Subcutaneous abdominal adipose tissue (tissue), 5 donors: Measurements from ENCODE around the gene NID2.
A peak's percentile ranks its signal among the peaks of the same experiment; 100 is the strongest.

ENCODE experiments used
- H3K27ac ChIP-seq: one replicate; pipeline ENCODE4 v1.7.0; 2013; ENCODE audit warnings: low read depth, mild to moderate bottlenecking, inconsistent platforms, low read length, moderate library complexity
- H3K27me3 ChIP-seq, 5 donors: one replicate each; pipeline ENCODE4 v1.7.0; 2013; ENCODE audit warnings: low read length in 5 of 5, inconsistent platforms in 1 of 5; ENCODE audit not compliant: control insufficient read depth in 5 of 5, insufficient read depth in 4 of 5
- H3K36me3 ChIP-seq, 5 donors: one replicate each; pipeline ENCODE4 v1.7.0; 2013; ENCODE audit warnings: low read length in 5 of 5; ENCODE audit not compliant: control insufficient read depth in 5 of 5, insufficient read depth in 5 of 5
- H3K4me1 ChIP-seq, 5 donors: one replicate each; pipeline ENCODE4 v1.7.0; 2013; ENCODE audit warnings: low read length in 5 of 5, mild to moderate bottlenecking in 3 of 5, moderate library complexity in 1 of 5; ENCODE audit not compliant: control insufficient read depth in 5 of 5, insufficient read depth in 5 of 5
- H3K4me3 ChIP-seq, 5 donors: one replicate each; pipeline ENCODE4 v1.7.0; 2013; ENCODE audit warnings: low read length in 5 of 5, low read depth in 1 of 5
- H3K9ac ChIP-seq, 5 donors: one replicate each; pipeline ENCODE4 v1.7.0; 2013; ENCODE audit warnings: low read length in 5 of 5, mild to moderate bottlenecking in 4 of 5, moderate library complexity in 3 of 5
- H3K9me3 ChIP-seq, 5 donors: one replicate each; pipeline ENCODE4 v1.7.0; 2013; ENCODE audit warnings: low read length in 5 of 5; ENCODE audit not compliant: control insufficient read depth in 5 of 5
- donor health status: healthy.
- donor health status: healthy.
- donor health status: healthy.
- donor health status: healthy.
- donor health status: healthy.

NID2 gene

DNA sequence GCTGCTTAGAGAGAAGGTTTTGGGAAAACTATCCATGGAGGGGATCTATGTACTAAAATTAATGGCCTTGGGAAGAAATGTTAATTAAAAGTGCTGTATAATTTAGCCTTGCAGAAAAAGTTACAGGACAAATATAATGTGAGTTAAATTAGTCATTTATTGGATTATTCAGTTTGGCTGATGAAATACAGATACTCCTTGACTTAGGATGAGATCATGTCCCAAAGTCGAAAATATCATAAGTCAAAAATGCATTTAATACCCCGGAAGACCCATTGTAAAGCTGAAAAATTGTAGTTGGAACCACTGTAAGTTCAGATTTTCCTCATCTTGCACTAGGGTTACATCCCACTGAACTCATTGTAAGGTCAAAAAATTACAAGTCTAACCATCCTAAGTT is 69.8 kb downstream of the NID2 start:
- Histone ChIP-seq H3K36me3 (peaks cover 39 to 69% (median 44%) of the 10 kb centered on the region in 5 donors), H3K9ac (no peak overlapping the region), H3K27ac (no peak overlapping the region), H3K9me3 (no peaks in the 10 kb centered on the region), H3K27me3 (no peaks in the 10 kb centered on the region), H3K4me1 (peaks cover 0 to 26% (median 10%) of the 10 kb centered on the region in 5 donors), H3K4me3 (no peak overlapping the region)

DNA sequence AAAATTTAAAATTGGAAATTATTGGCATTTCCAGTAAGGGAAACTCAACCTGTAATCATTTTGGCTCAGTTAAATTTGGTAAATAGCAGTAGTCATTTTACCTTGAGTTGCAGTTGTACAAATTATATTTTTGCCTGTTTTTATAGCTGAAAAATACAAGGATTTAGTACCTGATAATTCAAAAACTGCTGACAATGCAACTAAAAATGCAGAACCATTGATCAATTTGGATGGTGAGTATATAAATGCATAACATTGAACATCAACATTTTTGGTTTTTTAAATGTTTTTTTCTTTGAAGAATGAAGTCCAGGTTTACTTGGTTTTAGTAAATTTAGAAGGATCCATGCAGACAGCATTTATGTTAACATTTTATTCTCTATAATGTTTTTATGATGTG is 70.5 kb downstream of the NID2 start:
- no peak overlapping the region for H3K4me3 ChIP-seq
- no peaks in the 10 kb centered on the region for H3K9me3 ChIP-seq
- no peak overlapping the region for H3K27ac ChIP-seq
- H3K4me1 ChIP-seq = peaks cover 0 to 21% (median 6%) of the 10 kb centered on the region in 5 donors
- peaks cover 34 to 66% (median 43%) of the 10 kb centered on the region in 5 donors for H3K36me3 ChIP-seq
- H3K9ac ChIP-seq = no peak overlapping the region
- no peaks in the 10 kb centered on the region for H3K27me3 ChIP-seq

DNA sequence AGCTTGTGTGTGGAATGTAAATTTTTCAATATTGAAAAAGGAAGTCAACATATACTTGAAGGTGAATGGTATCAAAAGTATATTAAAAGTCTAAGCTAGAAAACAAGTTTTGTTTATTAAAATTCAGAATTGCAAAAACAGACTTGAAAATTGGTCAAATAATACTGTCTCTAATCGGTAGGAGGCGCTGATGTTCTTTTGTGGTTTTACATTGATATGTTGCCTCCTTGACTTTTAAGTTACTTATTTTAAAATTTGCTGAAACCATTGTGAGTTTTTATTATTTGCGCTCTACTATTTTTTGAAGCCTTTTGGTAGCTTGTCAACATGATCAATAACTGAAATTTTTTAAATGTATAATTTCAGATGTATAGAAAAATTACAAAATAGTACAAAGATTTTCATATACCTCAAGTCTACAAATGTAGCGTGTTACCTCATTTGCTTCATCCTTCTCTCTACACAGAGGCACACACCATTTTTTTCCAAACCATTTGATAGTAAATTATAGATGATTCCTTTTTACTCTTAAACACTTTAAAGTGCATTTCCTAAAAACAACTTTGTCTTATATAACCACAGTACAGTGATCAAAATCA is 72.6 kb downstream of the NID2 start:
- peaks cover 22 to 57% (median 32%) of the 10 kb centered on the region in 5 donors for H3K36me3 ChIP-seq

DNA sequence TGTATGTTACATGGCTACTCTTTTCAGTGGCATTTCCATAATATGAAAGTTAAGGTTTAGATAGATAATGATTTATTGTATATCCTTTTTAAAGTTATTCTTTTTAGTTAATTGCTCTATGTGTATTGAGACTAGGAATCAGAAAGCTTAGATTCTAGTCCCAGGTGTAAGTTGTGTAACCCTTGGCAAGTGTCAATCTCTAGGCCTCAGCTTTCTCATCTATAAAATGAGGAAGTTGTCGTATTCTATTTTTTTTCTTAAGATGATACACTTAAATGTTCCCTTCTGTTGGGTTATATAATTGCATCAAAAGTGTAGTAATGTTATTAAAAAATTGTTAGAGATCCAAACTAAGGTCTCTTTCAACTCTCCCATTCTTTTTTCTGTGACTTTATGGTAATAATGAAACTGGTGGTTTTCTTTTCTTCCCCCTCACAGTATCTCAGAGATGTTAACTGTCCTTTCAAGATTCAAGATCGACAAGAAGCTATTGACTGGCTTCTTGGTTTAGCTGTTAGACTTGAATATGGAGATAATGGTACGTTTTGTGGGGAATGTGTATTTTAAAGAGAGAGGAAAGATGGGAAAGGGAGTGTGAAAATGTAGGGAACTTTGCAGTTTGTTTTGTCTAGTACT is 75.5 kb downstream of the NID2 start:
- H3K27me3 ChIP-seq = no peaks in the 10 kb centered on the region
- H3K27ac ChIP-seq = no peak overlapping the region
- H3K36me3 ChIP-seq = peaks cover 14 to 33% (median 27%) of the 10 kb centered on the region in 5 donors
- no peaks in the 10 kb centered on the region for H3K9me3 ChIP-seq
- H3K4me1 ChIP-seq = peaks cover 0 to 21% (median 15%) of the 10 kb centered on the region in 5 donors
- H3K9ac ChIP-seq = peak overlapping the region in 1 of 5 donors; percentile 8
- no peak overlapping the region for H3K4me3 ChIP-seq

More for the DNA sequence above, 72.6 kb downstream of the NID2 start:
- no peak overlapping the region for H3K4me3 ChIP-seq
- H3K27ac ChIP-seq = no peak overlapping the region
- H3K27me3 ChIP-seq = no peaks in the 10 kb centered on the region
- peaks cover 0 to 6% (median 0%) of the 10 kb centered on the region in 5 donors for H3K4me1 ChIP-seq
- no peak overlapping the region for H3K9ac ChIP-seq
- H3K9me3 ChIP-seq = no peaks in the 10 kb centered on the region

DNA sequence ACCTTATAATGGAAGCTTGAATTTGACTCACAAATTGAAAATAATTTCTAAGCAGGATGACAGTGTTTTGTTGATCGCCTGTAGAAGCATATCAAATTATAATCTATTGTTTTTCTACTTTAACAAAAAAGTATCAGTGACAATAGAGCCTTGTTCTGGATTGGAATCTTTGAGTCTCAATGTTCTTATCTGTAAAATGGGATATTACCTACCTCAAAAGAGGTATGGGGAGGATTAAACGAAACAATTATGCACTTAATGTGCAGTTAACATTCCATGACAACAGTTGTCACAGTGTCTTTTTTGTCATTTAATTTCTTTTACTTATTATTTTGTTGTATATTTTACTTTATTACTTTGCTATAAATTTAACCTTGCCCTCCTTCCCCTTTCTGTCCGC is 78.4 kb downstream of the NID2 start:
- Histone ChIP-seq H3K27me3 (no peaks in the 10 kb centered on the region), H3K4me3 (peak overlapping the region; percentile 75 to 95 (median 84)), H3K4me1 (peaks cover 0 to 21% (median 15%) of the 10 kb centered on the region in 5 donors), H3K9ac (peak overlapping the region in 4 of 5 donors; percentile 69 to 96 (median 84)), H3K9me3 (no peaks in the 10 kb centered on the region), H3K27ac (peak overlapping the region; percentile 47), H3K36me3 (peaks cover 13 to 27% (median 26%) of the 10 kb centered on the region in 5 donors)

DNA sequence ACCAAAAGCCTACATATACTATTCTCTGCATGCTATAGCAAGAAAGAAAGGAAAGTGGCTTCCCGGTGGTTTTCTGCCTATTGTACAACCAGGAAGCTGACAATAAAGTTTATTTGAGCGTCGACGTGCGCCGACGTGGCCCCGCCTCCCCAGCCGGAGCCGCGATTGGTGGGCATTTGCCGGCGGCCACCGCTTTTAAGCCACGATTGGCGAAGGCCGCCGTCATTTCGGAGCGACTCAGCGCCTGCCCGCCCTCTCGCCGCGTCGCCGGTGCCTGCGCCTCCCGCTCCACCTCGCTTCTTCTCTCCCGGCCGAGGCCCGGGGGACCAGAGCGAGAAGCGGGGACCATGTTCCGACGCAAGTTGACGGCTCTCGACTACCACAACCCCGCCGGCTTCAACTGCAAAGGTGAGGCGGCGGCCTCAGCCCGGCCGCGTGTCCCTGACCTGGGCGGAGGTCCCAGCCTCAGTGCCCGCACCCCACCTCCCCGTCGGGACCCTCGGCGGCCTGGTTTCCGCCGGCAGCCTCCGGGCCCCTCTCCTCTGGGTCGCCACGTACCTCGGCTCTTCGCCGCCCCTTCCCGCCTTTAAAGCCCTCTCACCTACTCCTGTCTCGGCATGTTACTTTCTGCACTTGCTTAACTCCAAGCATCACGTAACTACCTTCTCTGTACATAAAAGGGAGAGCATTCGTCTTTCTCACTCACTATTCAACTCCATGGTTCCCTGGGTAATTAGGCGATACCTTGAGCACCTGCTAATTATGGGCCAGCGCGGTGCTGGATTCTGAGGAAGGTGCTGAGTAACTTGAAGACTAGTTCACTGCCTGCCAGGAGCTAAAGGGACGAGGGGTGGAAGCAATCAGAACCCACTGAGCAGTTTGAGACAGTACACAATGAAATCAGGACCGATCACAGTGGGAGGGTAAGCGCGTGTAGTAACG is 79.3 kb downstream of the NID2 start, which contains the start of gene RTRAF:
Gene RTRAF (plus strand): TSS at position 254 of the 942 bp plus-strand sequence. CDS start 94 bp downstream, at position 348.
- peak within 1 kb of the TSS; percentile 75 to 95 (median 84) for H3K4me3 ChIP-seq
- peaks cover 6 to 19% (median 16%) of the 10 kb centered on the region in 5 donors for H3K36me3 ChIP-seq
- H3K9ac ChIP-seq = peak within 1 kb of the TSS; percentile 69 to 96 (median 85)
- H3K4me1 ChIP-seq = peaks cover 0 to 21% (median 15%) of the 10 kb centered on the region in 5 donors
- peak within 1 kb of the TSS; percentile 84 for H3K27ac ChIP-seq
- no peaks in the 10 kb centered on the region for H3K9me3 ChIP-seq
- H3K27me3 ChIP-seq = no peaks in the 10 kb centered on the region

DNA sequence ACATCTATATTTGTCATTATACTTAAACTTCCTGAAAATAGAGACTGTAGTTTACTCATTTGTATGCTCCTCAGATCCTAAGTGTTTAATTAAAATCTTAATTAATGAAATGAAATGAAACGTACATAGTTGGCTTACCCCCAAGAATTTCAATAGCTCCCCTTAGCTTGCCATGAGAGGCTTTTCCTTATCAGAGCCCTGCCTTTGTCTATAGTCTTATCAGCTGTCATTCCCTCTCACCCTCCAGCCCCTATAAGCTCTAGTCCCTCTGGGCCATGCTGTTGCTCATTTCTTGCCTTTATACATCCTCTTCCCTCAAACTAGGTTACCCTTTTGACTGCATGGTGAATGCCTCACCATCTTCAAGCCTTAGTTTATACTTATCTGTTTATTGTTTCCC is 80.6 kb downstream of the NID2 start:
- Histone ChIP-seq H3K36me3 (peaks cover 5 to 13% (median 8%) of the 10 kb centered on the region in 5 donors), H3K9ac (peak overlapping the region in 1 of 5 donors; percentile 96), H3K4me1 (peaks cover 0 to 16% (median 15%) of the 10 kb centered on the region in 5 donors), H3K27me3 (no peaks in the 10 kb centered on the region), H3K9me3 (no peaks in the 10 kb centered on the region), H3K4me3 (no peak overlapping the region), H3K27ac (no peak overlapping the region)

DNA sequence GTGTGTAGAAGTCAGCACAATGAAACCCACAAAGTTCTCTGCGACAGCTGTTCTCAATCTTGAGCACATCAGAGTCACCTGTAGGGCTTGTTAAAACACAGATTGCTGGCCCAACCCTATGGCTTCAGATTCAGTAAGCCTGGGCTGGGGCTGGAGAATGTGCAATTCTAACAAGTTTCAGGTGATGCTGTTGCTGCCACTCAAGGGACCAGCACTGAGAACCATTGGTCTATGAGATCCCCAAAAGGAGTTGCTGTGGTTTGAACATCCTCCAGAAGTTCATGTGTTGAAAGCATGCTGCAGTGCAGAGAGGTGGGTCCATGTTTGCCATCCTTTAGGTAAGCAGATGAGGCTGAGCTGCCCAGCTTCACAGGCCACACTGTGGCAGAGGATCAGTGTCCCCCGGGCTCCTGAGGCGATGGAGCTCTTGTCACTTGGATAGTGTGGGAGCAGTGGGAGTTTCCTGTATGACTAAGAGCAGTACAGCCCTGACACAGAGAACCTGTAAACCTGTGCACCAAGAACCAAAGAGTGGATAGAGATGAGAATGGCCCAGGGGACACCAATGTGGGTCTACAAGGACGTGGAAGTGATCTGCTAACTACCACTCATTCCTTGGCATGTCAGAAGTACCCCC is 87.5 kb downstream of the NID2 start:
- no peaks in the 10 kb centered on the region for H3K36me3 ChIP-seq
- H3K27me3 ChIP-seq = no peaks in the 10 kb centered on the region
- H3K4me1 ChIP-seq = peaks cover 0 to 16% (median 8%) of the 10 kb centered on the region in 5 donors
- H3K9me3 ChIP-seq = no peaks in the 10 kb centered on the region
- H3K27ac ChIP-seq = no peak overlapping the region
- H3K9ac ChIP-seq = no peak overlapping the region
- H3K4me3 ChIP-seq = no peak overlapping the region

DNA sequence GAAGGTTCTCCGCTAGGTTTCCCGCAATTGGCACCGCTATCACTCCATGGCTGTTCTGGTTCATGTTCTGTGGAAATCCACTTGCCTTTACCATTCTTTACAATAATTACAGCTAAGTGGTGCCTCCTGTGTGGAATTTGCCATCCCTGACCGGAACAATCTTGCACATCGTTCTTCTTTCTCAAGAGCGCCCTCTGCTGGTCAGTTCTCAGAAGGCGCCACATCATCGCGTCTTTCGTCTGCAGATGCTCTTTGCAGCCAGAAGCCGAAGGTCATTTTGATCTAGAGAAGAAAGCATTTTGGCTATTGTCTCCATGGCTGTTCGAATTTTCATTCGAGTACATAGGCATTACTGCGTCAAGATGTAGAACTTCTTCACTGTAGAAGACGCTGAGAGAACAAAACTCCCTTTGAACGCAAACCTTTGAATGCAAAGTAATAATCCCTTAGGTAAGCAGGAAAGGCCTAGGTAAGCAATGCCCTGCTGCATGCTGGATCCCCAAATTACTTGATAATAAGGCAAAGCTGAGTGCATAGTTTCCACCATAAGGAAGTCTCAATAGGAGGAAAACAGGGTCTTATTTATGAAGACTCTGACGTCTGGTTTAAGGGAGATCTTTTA is 89.7 kb downstream of the NID2 start:
- H3K4me3 ChIP-seq = no peak overlapping the region
- peaks cover 0 to 16% (median 8%) of the 10 kb centered on the region in 5 donors for H3K4me1 ChIP-seq
- peak overlapping the region in 1 of 5 donors; percentile 7 for H3K9ac ChIP-seq
- no peaks in the 10 kb centered on the region for H3K9me3 ChIP-seq
- peak overlapping the region; percentile 63 for H3K27ac ChIP-seq
- H3K36me3 ChIP-seq = no peaks in the 10 kb centered on the region
- no peaks in the 10 kb centered on the region for H3K27me3 ChIP-seq
